Vagina (tissue), 2 donors: ENCODE measurements around the gene RPS6KL1.

ENCODE experiments used
- POLR2A ChIP-seq, 2 donors: fragments of 450-650 bp; IDR thresholded peaks; one replicate each; pipeline ENCODE4 v1.6.1; 2017; ENCODE audit warnings: antibody characterized with exemption in 2 of 2, mild to moderate bottlenecking in 2 of 2, moderate library complexity in 2 of 2
- POLR2AphosphoS5 ChIP-seq, 2 donors: sonication (generic); formaldehyde crosslinking; IDR thresholded peaks; one replicate each; pipeline ENCODE4 v1.9.0; 2017; ENCODE audit warnings: antibody characterized with exemption in 2 of 2, mild to moderate bottlenecking in 2 of 2, low read depth in 1 of 2; ENCODE audit not compliant: insufficient read depth in 1 of 2
- TF ChIP-seq, protein P1 (sequence below), 3 experiments: fragments of 450-650 bp in 2 of 3; fragments of 200-600 bp in 1 of 3; sonication (generic) in 1 of 3; IDR thresholded peaks; one replicate each; pipeline ENCODE4 v1.5.1; 2017 to 2019; ENCODE audit warnings: antibody characterized with exemption in 3 of 3, mild to moderate bottlenecking in 2 of 3, moderate library complexity in 2 of 3

DNA sequence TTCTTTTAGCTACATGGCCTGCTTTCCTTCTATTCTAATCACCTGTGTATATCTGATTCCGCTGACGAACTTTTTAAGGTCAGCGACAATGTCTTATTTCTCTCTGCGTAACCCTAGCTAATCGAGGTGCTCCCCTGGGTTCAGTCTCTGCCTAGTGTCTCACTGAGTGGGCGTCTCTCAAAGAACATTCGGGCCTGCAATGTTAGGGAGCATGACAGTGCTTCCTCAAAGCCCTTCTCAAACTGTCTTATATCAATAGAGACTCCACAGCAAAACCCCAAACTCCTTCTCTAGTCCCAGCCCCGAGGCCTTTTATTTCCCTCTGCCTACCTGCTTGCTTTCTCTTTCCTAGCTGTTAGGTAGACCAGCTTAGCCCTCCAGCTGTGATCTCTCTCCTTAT is 13.7 kb upstream of the RPS6KL1 start:
- TF ChIP-seq POLR2A (IDR thresholded peaks at IDR 0.05), result no peak
- TF ChIP-seq, protein P1, sequence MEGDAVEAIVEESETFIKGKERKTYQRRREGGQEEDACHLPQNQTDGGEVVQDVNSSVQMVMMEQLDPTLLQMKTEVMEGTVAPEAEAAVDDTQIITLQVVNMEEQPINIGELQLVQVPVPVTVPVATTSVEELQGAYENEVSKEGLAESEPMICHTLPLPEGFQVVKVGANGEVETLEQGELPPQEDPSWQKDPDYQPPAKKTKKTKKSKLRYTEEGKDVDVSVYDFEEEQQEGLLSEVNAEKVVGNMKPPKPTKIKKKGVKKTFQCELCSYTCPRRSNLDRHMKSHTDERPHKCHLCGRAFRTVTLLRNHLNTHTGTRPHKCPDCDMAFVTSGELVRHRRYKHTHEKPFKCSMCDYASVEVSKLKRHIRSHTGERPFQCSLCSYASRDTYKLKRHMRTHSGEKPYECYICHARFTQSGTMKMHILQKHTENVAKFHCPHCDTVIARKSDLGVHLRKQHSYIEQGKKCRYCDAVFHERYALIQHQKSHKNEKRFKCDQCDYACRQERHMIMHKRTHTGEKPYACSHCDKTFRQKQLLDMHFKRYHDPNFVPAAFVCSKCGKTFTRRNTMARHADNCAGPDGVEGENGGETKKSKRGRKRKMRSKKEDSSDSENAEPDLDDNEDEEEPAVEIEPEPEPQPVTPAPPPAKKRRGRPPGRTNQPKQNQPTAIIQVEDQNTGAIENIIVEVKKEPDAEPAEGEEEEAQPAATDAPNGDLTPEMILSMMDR (IDR thresholded peaks at IDR 0.05), result no peak
- TF ChIP-seq POLR2AphosphoS5 (IDR thresholded peaks at IDR 0.05; ENCODE audit: insufficient read depth in 1 of 2, low read depth in 1 of 2), result no peak
